ENCODE data around the gene ACTR2. TPM values are rescaled to one million over a fixed set of nuclear protein-coding genes. Genes with fewer than 3 reads are reported as not detected.

The ACTR2 gene
- total RNA-seq, 4 donors from 2014 or later = 62.9 to 128 (median 89.5) TPM

GRCh38 chr2:65319674-65320041, 92.0 kb downstream of the ACTR2 start:
- peak overlapping the region in 3 of 4 donors; percentile 26 to 81 (median 63) for H3K27ac ChIP-seq
- DNase-seq = no peak
- H3K27me3 ChIP-seq = no peaks in the 10 kb centered on the region
- H3K36me3 ChIP-seq = peaks cover 0 to 23% (median 0%) of the 10 kb centered on the region in 3 donors
- H3K4me1 ChIP-seq = peaks cover 0 to 8% (median 2%) of the 10 kb centered on the region in 4 donors
- H3K9me3 ChIP-seq = no peaks in the 10 kb centered on the region
- H3K4me3 ChIP-seq = no peak overlapping the region
- TF ChIP-seq POLR2A (IDR thresholded peaks at IDR 0.05) (no peak), CTCF (IDR thresholded peaks at IDR 0.05) (no peak)

DNA sequence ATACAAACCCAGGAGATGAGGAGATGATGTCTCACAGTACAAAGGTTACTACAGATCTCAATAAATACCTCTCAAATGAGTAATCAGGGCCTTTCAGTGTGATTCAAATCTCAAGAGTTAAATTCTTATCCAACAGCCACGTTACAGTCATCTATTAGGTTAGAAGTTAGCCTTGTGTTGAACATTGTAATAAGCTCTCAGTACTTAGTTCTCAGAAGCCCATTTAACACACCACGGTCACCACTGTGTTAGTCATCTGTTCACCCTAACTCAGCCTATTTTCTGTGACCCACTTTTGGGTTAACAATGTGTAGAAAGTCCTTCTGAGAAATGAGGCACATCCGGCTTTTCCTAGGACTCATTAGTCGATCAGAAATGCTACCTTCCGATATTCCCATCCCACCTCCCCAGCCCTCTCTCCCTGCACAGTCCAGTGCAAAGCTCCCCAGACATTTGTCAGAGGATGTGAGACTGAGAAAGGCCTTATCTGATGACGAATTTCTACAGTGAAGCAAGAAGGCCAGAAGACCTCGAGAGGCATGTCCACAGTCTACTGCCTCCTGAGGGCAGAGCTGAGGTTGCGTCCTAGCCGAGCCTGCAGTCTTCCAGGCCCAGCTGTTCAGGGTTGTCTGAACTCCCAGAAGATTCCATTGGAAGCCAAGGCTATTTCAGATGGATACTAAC, 92.6 kb downstream of the ACTR2 start:
- DNase-seq = no peak
- peaks cover 0 to 8% (median 2%) of the 10 kb centered on the region in 4 donors for H3K4me1 ChIP-seq
- peaks cover 0 to 19% (median 0%) of the 10 kb centered on the region in 3 donors for H3K36me3 ChIP-seq
- TF ChIP-seq CTCF (IDR thresholded peaks at IDR 0.05) (peak in 3 of 6 experiments; percentile 37 to 49 (median 47)), POLR2A (IDR thresholded peaks at IDR 0.05) (no peak)
- H3K4me3 ChIP-seq = no peak overlapping the region
- no peaks in the 10 kb centered on the region for H3K27me3 ChIP-seq
- H3K27ac ChIP-seq = peak overlapping the region in 3 of 4 donors; percentile 22 to 81 (median 63)
- H3K9me3 ChIP-seq = no peaks in the 10 kb centered on the region

Other genes starting within 250 kb of the ACTR2 start
- gene SLC1A4, start 238.4 kb upstream of the ACTR2 start, total RNA-seq = 10 to 100 TPM in 1 of 4 donors, 1 to 10 TPM in 3; 2.7 to 12.4 (median 3.4) TPM
- gene CEP68, start 171.4 kb upstream of the ACTR2 start, total RNA-seq = 10 to 100 TPM in 3 of 4 donors, 1 to 10 TPM in 1; 5.4 to 18.2 (median 14.7) TPM
- 100 to 1,000 TPM in 1 of 4 donors, 10 to 100 TPM in 3; 57.8 to 118 (median 84.7) TPM for gene RAB1A, start 97.7 kb upstream of the ACTR2 start, total RNA-seq
- gene SPRED2, start 204.8 kb downstream of the ACTR2 start, total RNA-seq = 10 to 100 TPM; 14.9 to 26.9 (median 23.0) TPM

Data from Peyer's patch (tissue), 4 donors.